ENCODE data around the gene OSTM1. TPM values are rescaled to one million over a fixed set of nuclear protein-coding genes. Genes with fewer than 3 reads are reported as not detected.
A peak's percentile ranks its signal among the peaks of the same experiment; 100 is the strongest.

OSTM1 gene
- total RNA-seq, 2 donors from 2014 or later, result 114 to 116 TPM

GRCh38 chr6:108083349-108083748 is 8.8 kb upstream of the OSTM1 start:
- TF ChIP-seq, protein P1, sequence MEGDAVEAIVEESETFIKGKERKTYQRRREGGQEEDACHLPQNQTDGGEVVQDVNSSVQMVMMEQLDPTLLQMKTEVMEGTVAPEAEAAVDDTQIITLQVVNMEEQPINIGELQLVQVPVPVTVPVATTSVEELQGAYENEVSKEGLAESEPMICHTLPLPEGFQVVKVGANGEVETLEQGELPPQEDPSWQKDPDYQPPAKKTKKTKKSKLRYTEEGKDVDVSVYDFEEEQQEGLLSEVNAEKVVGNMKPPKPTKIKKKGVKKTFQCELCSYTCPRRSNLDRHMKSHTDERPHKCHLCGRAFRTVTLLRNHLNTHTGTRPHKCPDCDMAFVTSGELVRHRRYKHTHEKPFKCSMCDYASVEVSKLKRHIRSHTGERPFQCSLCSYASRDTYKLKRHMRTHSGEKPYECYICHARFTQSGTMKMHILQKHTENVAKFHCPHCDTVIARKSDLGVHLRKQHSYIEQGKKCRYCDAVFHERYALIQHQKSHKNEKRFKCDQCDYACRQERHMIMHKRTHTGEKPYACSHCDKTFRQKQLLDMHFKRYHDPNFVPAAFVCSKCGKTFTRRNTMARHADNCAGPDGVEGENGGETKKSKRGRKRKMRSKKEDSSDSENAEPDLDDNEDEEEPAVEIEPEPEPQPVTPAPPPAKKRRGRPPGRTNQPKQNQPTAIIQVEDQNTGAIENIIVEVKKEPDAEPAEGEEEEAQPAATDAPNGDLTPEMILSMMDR (IDR thresholded peaks at IDR 0.05), result no peak
- Histone ChIP-seq H3K4me3 (no peak overlapping the region), H3K9me3 (no peaks in the 10 kb centered on the region), H3K36me3 (no peaks in the 10 kb centered on the region), H3K27me3 (replicated peaks; ENCODE audit: insufficient read depth) (no peaks in the 10 kb centered on the region), H3K27ac (no peak overlapping the region), H3K4me1 (ENCODE audit: control insufficient read depth in 1 of 2, low read depth in 2 of 2) (no peaks in the 10 kb centered on the region)
- no peak for DNase-seq (ENCODE audit: low spot score)
- ATAC-seq (ENCODE audit: insufficient number of reproducible peaks, low FRiP score, low read depth), result no peak

DNA sequence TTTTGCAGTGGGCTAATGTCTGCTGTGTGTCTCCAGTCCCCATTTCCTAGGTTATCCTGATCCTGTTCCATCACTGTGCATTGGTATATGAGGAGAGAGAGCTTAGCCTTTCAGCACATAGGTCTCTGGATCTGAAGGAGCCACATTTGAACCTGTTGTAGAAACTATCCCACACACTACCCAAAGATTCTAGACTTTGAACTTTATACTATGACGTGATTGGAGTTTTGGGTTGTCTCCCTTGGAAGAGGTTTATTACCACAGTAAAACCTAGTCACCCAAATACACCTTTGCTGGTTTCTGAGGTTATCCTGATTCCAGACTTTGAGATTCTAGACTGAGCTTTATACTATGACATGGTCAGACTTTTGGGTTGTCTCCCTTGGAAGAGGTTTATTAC is 8.0 kb upstream of the OSTM1 start:
- Histone ChIP-seq H3K27me3 (replicated peaks; ENCODE audit: insufficient read depth) (no peaks in the 10 kb centered on the region), H3K4me3 (no peak overlapping the region), H3K4me1 (ENCODE audit: control insufficient read depth in 1 of 2, low read depth in 2 of 2) (no peaks in the 10 kb centered on the region), H3K36me3 (no peaks in the 10 kb centered on the region), H3K27ac (no peak overlapping the region), H3K9me3 (no peaks in the 10 kb centered on the region)
- TF ChIP-seq, protein P1 (IDR thresholded peaks at IDR 0.05), result no peak
- ATAC-seq (ENCODE audit: insufficient number of reproducible peaks, low FRiP score, low read depth), result no peak
- DNase-seq (ENCODE audit: low spot score), result no peak

DNA sequence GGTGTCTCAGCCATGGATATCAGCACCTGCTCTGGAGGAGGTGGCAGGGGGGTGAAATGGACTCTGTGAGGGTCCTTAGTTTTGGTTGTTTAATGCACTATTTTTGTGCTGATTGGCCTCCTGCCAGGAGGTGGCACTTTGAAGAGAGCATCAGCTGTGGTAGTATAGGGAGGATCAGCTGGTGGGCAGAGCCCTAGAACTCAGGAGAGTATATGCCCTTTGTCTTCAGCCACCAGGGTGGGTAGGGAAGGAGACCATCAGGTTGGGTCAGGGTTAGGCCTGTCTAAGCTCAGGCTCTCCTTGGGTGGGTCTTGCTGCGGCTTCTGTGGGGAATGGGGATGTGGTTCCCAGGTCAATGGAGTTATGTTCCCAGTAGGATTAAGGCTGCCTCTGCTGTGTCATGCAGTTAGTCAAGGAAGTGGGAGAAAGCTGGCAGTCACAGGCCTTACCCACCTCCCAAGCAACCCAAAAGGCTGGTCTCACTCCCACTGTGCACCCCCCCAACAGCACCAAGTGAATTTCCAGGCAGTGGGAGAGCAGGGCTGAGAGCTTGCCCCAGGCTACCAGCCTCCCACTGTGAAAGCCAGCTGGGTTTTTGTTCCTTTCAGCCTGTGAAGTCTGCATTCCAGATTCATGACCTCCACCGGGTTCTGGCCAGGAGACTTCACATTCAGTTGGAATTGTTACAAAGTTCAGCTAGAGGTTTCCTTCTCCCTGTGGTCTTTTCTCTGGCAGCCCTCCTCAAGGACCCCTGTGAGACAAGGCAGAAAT is 5.7 kb upstream of the OSTM1 start:
- no peaks in the 10 kb centered on the region for H3K27me3 ChIP-seq (replicated peaks; ENCODE audit: insufficient read depth)
- H3K27ac ChIP-seq, result no peak overlapping the region
- H3K4me3 ChIP-seq, result no peak overlapping the region
- ATAC-seq (ENCODE audit: insufficient number of reproducible peaks, low FRiP score, low read depth) (no peak), DNase-seq (ENCODE audit: low spot score) (no peak)
- H3K4me1 ChIP-seq (ENCODE audit: control insufficient read depth in 1 of 2, low read depth in 2 of 2), result peaks cover 0 to 2% of the 10 kb centered on the region in 2 donors
- TF ChIP-seq, protein P1 (IDR thresholded peaks at IDR 0.05), result no peak
- no peaks in the 10 kb centered on the region for H3K9me3 ChIP-seq
- no peaks in the 10 kb centered on the region for H3K36me3 ChIP-seq

GRCh38 chr6:108078191-108078590 is 3.6 kb upstream of the OSTM1 start:
- no peak for DNase-seq (ENCODE audit: low spot score)
- Histone ChIP-seq H3K4me1 (ENCODE audit: control insufficient read depth in 1 of 2, low read depth in 2 of 2) (peaks cover 6 to 14% of the 10 kb centered on the region in 2 donors), H3K27me3 (replicated peaks; ENCODE audit: insufficient read depth) (no peaks in the 10 kb centered on the region), H3K9me3 (no peaks in the 10 kb centered on the region), H3K36me3 (no peaks in the 10 kb centered on the region), H3K4me3 (no peak overlapping the region), H3K27ac (no peak overlapping the region)
- ATAC-seq (ENCODE audit: insufficient number of reproducible peaks, low FRiP score, low read depth), result no peak
- TF ChIP-seq, protein P1 (IDR thresholded peaks at IDR 0.05), result no peak

DNA sequence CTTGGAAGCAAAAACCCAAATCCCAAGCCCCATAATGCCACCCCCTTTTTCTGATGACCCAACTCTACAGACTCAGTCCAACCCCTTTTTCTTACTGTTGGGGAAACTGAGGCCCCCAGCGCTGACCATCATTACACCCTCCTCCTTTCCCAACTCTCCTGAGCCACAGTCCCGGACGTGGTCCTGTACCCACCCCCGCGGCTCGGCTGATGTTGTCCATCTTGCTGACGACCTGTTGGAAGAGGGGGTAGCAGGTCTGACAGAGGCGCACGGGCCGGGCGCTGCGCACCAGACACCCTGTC is 533 bp downstream of the OSTM1 start:
- H3K4me3 ChIP-seq, result peak overlapping the region; percentile 87
- TF ChIP-seq, protein P1 (IDR thresholded peaks at IDR 0.05), result no peak
- H3K4me1 ChIP-seq (ENCODE audit: control insufficient read depth in 1 of 2, low read depth in 2 of 2), result peaks cover 7 to 18% of the 10 kb centered on the region in 2 donors
- H3K27ac ChIP-seq, result peak overlapping the region; percentile 59 to 67
- ATAC-seq (ENCODE audit: insufficient number of reproducible peaks, low FRiP score, low read depth), result peak; percentile 7
- no peaks in the 10 kb centered on the region for H3K9me3 ChIP-seq
- DNase-seq (ENCODE audit: low spot score), result no peak
- H3K36me3 ChIP-seq, result no peaks in the 10 kb centered on the region
- H3K27me3 ChIP-seq (replicated peaks; ENCODE audit: insufficient read depth), result no peaks in the 10 kb centered on the region
